Epithelial cell of proximal tubule (primary cell): ENCODE measurements around the gene COA1. TPM values are rescaled to one million over a fixed set of nuclear protein-coding genes. Genes with fewer than 3 reads are reported as not detected.

Experiments
- DNase-seq: peaks from one replicate; pipeline ENCODE4 v3.0.0-alpha.2; 2011; ENCODE audit warnings: low read depth
- H3K4me3 ChIP-seq: 2 replicates; pipeline ENCODE4 v1.5.1; 2011; ENCODE audit warnings: low read depth, mild to moderate bottlenecking, low read length
- total RNA-seq: library from RNA; depleted of rRNA; stranded (reverse); fragments of >200 nt; gene quantifications from 2 replicates; pipeline ENCODE4 v1.2.3, GENCODE V29; 2015
- TF ChIP-seq, protein P1 (sequence below): conservative IDR thresholded peaks from 2 replicates; pipeline ENCODE4 v1.5.1; 2012; ENCODE audit warnings: low read depth, mild to moderate bottlenecking, low read length

COA1 gene
- total RNA-seq, 1 donor from 2014 or later, result 54.0 TPM

DNA sequence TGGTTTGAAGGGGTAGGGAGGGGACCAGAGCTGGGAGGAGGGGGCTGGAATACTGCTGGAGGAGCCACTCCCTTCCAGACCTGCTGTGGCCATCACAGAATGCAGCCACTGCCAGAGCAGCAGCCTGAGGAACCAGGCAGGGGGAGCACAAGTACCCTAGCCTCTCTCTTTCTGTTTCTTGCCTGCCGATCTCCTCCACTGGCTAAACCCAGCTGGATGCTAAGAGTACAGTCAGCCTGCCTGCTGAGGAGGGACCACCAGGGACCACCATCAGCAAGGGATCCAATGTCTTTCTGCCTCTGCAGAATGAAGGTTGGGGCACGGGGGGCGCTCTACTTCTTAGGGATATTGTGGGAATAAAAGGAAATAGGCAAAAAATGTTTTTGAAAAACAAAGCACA lies 33.9 kb upstream of the COA1 start:
- TF ChIP-seq, protein P1, sequence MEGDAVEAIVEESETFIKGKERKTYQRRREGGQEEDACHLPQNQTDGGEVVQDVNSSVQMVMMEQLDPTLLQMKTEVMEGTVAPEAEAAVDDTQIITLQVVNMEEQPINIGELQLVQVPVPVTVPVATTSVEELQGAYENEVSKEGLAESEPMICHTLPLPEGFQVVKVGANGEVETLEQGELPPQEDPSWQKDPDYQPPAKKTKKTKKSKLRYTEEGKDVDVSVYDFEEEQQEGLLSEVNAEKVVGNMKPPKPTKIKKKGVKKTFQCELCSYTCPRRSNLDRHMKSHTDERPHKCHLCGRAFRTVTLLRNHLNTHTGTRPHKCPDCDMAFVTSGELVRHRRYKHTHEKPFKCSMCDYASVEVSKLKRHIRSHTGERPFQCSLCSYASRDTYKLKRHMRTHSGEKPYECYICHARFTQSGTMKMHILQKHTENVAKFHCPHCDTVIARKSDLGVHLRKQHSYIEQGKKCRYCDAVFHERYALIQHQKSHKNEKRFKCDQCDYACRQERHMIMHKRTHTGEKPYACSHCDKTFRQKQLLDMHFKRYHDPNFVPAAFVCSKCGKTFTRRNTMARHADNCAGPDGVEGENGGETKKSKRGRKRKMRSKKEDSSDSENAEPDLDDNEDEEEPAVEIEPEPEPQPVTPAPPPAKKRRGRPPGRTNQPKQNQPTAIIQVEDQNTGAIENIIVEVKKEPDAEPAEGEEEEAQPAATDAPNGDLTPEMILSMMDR, result no peak
- no peak overlapping the region for H3K4me3 ChIP-seq
- DNase-seq, result no peak

DNA sequence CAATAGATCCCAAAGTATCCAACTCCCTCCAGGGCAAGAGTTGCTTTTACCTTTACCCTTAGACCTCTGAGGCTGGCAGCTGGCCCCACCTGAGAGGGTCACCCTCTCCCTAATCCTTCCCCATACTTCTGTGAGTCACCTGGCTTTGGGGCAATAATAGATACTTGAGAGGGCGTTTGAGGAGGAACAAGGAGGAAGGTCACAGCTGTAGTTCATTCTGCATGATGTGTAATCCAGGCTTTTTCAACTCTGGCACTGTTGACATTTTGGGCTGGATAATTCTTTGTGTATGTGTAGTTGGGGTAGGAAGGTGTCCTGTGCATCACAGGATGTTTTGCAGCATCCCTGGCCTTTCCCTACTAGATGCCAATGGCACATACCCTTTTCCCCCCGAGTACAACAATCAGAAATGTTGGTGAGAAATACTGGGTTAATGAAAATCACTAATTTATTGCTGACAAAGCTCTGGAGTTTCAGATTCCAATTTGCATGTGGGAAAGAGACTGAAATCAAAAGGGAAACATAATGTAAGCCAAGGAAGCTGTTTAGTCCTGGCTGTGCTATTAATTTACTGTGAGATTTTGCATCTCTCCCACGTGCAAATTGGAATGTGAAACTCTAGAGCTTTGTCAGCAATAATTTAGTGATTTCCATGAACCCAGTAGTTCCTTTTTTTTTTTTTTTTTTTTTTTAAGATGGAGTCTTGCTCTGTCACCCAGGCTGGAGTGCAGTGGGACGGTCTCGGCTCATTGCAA lies 32.8 kb upstream of the COA1 start:
- TF ChIP-seq, protein P1, result no peak
- no peak overlapping the region for H3K4me3 ChIP-seq
- no peak for DNase-seq

- TF ChIP-seq, protein P1, result no peak
- DNase-seq, result no peak
- H3K4me3 ChIP-seq, result no peak overlapping the region
Measured at GRCh38 chr7:43761382-43761781, 32.1 kb upstream of the COA1 start.

- no peak overlapping the region for H3K4me3 ChIP-seq
- no peak for DNase-seq
- TF ChIP-seq, protein P1, result no peak
Measured at GRCh38 chr7:43760861-43761260, 31.5 kb upstream of the COA1 start.

DNA sequence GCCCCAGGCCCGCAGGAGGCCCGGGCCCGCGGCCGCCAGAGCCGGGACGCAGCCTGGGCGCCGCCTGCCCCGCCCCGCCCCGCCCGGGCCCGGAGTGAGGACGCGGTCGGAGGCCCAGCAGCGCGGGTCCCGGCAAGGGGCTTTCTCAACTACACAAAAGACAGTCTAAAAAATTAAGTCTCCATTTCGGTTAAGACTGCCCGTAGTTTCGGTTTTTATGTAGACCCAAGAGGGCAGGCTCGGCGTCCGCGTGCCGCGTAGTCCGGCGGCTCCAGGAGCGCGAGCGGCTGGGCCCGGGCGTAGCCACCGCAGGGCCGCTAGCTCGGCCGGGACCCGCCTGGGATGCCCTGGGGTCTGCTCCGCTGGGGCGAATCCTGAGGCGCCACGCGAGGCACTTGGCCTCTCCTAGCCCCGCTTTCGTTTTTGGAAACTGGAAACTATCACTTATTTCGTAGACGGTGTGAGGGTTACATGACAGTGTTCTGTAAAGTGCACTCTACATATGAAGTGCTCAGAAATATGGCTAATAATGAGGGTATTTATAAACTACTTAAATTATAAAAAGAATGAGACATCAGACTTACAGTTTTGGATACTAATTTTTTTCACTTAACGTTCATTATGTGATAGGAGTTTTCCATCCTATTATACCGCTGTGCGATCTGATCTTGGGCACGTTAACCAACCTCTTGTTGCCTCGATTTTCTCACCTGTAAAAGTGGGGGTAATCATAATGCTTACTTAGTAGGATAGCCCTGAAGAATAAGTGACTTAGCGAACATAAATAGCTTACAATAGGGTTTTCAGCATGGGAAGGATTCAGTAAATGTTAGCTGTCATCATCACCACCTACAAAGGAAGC lies 29.7 kb upstream of the COA1 start:
- TF ChIP-seq, protein P1, result no peak
- H3K4me3 ChIP-seq, result peak overlapping the region; percentile 89
- DNase-seq, result no peak

DNA sequence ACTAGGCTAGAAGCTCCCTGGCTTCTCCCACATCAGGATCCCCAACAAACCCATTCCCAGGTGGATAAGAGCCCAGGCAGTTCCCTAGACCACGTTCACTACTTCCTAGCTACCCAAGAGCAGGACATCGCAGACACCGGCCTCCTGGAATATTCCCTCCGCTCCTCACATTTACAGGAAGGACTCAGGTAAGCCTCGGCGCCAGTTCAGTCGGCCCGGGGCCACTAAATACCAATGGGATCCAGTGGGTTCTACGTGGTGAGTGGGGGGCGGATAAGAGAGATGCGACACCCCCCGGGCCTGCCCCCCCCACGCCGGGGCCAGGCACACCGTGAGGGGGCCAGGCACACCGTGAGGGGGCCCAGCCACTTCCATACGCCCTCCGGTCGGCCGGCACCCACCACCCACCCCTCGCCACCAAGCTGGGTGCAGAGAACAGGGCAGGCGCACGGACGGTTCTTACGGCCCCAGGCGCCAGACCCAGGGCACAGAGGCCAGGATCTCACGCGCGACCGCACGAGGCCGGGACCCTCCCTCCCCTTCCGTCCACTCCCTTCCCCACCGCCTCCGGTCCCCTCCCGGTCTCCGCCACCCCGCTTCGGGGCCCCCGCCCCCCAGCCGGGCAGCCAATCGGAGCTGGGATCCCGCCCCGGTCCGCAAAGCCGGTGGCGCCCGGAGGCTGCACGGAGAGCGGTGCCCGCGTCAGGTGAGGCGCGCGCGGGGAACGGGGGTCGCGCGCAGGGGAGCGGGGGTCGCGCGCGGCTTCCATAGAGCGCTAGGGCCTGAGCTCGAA lies 28.9 kb upstream of the COA1 start, which contains the start of gene BLVRA:
TSS of gene BLVRA (plus strand) at position 652 of the 793 bp plus-strand sequence. CDS start 12,479 bp downstream, outside the sequence.
- TF ChIP-seq, protein P1, result no peak
- H3K4me3 ChIP-seq, result peak within 1 kb of the TSS; percentile 89
- DNase-seq, result no peak
